HT-29 (cell line): Measurements from ENCODE around the gene PFKFB3. TPM values are rescaled to one million over a fixed set of nuclear protein-coding genes. Genes with fewer than 3 reads are reported as not detected.
"Not testable (repeated sequence)": the region's sequence is repeated elsewhere in the genome, so short reads cannot be mapped to it uniquely, and the experiment has no call there.

Source experiments
- DNase-seq: peaks from one replicate; pipeline ENCODE4 v3.0.0-alpha.2; 2015; ENCODE audit warnings: low spot score
- total RNA-seq: library from RNA; depleted of rRNA; stranded (reverse); fragments of >200 nt; shearing (Covaris generic); gene quantifications from 2 replicates; pipeline ENCODE4 v1.2.3, GENCODE V29; 2014

PFKFB3 gene
- total RNA-seq, 1 experiment from 2014 or later, result 15.2 TPM

- DNase-seq, result no peak
These were observed 24.2 kb upstream of the PFKFB3 start for GRCh38 chr10:6178581-6178980.

GRCh38 chr10:6179078-6179477 lies 23.7 kb upstream of the PFKFB3 start:
- no peak for DNase-seq

DNA sequence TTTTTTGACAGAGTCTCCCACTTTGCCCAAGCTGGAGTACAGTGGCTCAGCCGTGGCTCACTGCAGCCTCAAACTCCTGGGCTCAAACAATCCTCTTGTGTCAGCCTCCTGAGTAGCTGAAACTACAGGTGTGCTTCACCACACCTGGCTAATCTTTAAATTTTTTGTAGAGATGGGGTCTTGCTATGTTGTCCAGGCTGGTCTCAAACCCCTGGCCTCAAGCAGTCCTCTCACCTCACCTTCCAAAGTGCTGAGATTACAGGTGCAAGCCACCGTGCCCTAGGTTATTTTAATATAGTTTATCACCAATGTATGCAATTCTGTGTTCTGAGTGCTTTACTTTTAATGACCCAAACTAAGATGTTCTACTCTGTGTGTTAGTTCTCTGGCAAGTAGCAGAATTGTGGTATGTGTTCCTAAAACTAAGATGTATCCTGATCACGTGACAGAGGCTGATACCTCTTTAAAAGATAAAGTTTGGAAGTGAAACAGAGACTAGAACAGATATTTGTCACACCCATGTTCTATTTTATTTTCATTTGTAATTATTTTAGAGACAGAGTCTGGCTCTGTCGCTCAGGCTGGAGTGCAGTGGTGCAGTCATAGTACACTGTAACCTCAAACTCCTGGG lies 22.1 kb upstream of the PFKFB3 start:
- DNase-seq, result no peak

DNA sequence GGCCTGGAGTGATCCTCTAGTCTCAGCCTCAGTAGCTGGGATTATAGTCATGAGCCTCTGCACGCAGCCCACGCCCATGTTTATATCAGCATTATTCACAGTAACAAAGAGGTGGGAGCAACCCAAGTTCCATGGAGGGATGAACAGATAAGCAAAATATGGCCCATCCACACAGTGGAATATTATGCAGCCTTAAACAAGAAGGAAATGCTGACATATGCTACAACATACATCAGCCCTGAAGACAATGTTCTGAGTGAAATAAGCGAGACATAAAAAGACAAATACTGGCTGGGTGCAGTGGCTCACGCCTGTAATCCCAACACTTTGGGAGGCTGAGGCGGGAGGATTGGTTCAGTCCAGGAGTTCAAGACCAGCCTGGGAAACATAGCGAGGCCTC lies 21.5 kb upstream of the PFKFB3 start:
- no peak for DNase-seq

DNA sequence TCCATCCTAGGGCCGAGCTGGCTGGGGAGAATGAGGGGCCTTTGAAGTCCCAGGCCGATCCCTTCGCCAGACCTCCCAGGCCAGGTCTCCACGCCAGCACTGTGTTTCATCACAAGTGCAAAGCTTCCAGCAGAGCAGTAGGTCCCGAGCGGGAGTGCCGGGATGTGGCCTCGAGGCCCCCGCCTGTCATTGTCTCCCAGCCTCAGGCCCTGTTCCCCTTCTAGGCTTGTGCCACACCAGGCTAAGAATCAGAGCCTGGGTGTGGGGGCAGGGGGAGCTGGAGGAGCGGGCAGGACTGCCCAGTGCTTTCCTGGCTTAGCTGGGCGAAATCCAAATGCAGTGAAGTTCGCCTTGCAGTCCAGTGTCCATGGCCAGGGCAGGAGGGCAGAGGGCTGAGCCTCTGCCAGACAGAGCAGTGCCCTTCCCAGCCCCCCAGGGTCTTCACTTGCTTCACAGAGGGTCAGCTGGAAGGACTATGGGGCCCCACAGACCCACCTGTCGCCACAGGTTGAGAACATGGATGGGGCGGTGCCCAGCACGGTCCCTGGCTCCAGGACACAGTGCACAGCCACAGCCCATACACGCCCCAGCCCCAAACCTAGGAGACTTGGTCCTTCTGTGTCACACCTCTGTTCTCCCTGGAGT lies 20.2 kb upstream of the PFKFB3 start:
- DNase-seq, result no peak

DNA sequence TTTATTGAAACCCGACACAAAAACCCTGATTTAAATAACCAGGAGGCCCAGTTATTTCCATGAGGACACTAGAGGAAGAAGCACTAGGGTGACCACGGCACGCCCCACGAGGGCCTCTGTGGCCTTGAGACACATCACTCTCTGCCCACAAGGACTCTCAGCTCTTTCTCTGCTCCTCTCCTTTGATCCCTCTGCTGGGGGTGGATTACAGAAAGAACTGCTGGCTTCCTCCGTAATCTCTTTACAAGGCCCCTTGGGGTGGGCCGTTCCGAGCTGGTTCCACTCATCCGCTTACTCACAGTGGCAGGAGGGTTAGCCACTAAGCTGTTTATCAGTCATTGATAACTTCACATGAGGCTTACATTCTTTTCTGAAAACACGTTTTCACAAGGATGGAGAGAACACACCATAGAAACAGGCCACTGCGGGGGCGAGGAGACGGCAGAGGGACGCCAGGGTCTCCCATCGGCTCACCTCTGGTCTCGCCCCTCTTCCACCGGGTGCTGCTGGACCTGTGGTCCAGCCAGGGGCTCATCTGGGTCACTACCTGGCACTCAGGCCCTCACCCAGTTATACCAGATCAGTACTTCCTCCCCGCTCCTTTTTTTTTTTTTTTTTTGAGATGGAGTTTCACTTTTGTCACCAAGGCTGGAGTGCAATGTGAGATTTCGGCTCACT lies 17.6 kb upstream of the PFKFB3 start:
- no peak for DNase-seq

DNA sequence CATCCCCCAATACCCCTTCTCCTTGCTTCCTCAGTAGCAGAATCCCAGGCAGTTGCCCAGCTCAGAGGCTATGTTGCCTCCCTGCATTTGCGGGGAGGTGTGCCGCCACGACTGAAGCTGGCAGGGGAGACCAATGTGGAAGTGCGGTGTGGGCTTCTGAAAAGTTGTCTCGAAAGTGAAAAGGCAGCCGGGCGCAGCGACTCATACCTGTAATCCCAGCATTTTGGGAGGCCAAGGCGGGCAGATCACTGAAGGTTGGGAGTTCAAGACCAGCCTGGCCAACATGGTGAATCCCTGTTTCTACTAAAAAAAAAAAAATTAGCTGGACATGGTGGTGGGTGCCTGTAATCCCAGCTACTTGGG lies 15.9 kb upstream of the PFKFB3 start:
- DNase-seq, result no peak

GRCh38 chr10:6187278-6187677 lies 15.5 kb upstream of the PFKFB3 start:
- no peak for DNase-seq

GRCh38 chr10:6190033-6190432 lies 12.7 kb upstream of the PFKFB3 start:
- DNase-seq, result not testable (repeated sequence)

GRCh38 chr10:6191147-6191546 lies 11.6 kb upstream of the PFKFB3 start:
- no peak for DNase-seq

- DNase-seq, result no peak
These were observed 11.2 kb upstream of the PFKFB3 start for GRCh38 chr10:6191569-6191968.

- not testable (repeated sequence) for DNase-seq
These were observed 9.4 kb upstream of the PFKFB3 start for GRCh38 chr10:6193342-6193741.

DNA sequence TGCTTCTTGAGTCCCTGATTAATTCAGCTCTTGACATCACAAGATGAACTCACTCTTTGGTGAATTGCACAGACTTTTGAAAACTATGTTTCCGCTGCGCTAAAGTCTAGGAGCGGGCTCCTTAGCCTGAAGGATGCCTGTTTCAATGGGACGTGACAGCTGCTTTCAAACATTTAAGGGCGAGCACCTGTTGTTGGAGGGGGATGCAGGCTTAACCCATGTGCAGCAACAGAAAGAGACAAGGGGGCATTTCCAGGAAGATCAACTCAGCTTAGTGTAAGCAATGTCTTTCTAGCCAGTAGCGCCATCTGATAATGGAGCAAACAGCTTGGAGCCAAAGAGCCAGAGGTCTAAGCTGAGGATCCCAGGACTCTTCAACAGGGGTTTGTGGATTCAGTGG lies 8.4 kb upstream of the PFKFB3 start:
- no peak for DNase-seq

DNA sequence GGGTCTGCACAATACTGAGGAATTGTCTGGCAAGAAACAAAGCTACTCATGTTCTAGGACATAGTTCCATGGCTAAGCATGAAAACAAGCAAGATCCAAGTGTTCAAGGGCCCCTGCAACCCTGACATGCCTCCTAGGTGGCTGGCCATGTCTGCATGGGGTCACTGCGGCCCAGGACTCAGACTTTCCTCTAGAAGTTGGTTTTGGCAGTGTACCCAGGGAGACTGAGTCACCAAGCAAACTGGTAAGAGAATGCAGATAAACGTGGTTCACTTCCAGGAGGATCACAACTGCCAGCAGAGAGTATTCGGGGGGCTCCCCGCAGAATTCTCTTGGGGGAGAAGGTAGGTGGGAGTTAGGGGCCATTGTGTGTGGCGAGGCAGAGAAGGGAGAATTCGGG lies 7.4 kb upstream of the PFKFB3 start:
- DNase-seq, result no peak

DNA sequence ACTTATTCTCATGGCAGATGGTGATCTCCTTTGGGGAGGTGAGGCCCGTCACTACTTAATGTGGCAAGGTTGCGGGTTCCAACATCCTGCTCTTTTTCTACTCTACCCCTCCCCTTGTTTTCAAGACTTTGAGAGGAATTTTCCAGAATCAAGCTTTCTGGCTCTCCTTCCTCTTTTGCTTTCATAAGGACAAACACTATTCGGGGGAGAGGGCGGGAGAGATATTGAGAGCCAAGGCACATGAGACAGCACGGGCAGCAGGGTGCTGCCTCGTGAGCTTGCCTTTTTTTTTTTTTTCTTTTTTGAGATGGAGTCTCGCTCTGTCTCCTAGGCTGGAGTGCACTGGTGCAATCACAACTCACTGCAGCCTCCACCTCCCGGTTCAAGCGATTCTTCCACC lies 6.9 kb upstream of the PFKFB3 start:
- no peak for DNase-seq

- not testable (repeated sequence) for DNase-seq
These were observed 6.2 kb upstream of the PFKFB3 start for GRCh38 chr10:6196524-6196923.

GRCh38 chr10:6197321-6197720 lies 5.4 kb upstream of the PFKFB3 start:
- DNase-seq, result no peak

- DNase-seq, result no peak
These were observed 4.6 kb upstream of the PFKFB3 start for GRCh38 chr10:6198171-6198570.

DNA sequence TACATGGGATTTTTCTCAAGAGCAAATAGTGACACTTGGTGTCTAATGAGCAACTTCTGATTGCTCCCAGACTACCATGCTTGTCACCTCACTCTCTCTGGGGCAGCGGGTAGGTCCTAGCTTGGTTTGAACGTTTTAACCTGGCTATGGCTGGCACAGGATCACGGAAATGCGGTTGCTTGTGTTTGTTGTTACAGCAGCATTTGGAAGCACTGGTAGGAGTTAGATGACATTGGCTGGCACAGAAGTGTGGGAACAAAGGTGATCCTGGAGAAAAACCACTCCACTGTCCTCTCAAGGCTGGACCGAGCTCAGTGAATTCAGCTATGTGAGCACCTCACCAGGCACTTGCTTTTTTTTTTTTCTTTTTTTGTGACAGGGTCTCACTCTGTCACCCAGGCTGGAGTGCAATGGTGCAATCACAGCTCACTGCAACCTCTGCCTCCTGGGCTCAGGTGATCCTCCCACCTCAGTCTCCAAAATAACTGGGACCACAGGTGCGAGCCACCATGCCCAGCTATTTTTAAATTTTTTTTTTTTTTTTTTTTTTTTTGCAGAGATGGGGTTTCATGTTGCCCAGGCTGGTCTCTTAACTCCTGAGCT lies 3.5 kb upstream of the PFKFB3 start:
- no peak for DNase-seq

DNA sequence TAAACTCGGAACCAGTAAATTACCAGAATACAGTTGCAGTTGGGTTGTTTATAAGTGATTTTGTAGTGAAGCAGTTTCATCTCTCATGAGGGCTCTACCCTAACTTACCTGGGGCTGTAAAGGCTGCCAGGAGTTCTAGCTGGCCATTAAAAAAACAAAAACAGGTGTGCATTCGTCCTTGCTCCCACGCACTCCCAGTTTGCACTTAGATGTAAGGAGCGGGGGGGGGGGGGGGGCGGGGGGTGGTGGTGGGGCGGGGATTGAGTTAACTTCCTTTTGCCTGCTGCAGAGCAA lies 2.3 kb upstream of the PFKFB3 start:
- no peak for DNase-seq

DNA sequence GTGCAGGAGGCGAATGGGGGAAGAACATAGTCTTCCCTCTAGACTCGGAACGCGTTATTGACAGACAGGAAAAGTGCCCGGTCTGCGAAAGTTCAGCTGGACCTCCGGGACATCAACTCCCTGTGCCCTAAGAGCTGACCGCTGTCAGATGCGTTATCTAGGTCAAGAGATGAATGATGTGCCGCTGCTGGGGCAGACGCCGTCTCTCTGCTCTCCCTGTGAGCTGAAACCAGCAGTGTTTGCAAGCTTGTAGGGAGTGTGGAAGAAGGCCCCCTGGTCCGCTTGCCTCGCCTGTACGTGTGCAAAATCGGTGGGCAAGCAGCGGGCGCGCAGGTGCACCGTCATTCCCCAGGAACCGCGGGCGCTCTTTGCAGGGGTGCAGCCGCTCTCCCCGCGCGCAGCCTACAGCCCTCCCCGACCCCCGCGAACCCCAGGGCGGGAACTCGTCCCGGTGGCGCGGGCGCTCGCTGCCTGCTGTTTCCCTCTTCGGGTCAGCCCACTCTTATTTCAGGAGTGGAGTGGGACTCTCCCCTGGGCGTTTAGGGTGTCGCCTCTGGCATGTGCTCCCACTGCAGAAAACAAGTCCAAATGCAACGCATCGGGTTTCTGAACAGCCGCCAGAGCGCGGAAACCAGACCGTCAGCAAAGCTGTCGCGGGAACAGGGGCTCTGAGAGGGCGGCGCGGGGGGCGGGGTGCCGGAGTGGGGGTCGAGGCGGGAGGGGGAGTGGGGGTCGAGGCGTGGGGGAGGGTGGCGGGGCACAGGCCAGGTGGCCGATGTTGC lies 1.8 kb upstream of the PFKFB3 start:
- peak; percentile 30 for DNase-seq

- DNase-seq, result peak; percentile 46
These were observed 1.2 kb upstream of the PFKFB3 start for GRCh38 chr10:6201516-6201975.
